Uterus (tissue), 4 donors: ENCODE data around the gene DNAJB13. TPM values are rescaled to one million over a fixed set of nuclear protein-coding genes. Genes with fewer than 3 reads are reported as not detected.

Source experiments
- DNase-seq, 2 donors: peaks; one replicate each; pipeline ENCODE4 v3.0.0-alpha.2; 2019 to 2020
- H3K27ac ChIP-seq, 2 donors: fragments of 200-600 bp; sonication (generic); 1 replicate in 1 of 2; 2 replicates in 1 of 2; pipeline ENCODE4 v1.5.1; 2016 to 2018
- H3K27me3 ChIP-seq, 2 donors: fragments of 200-600 bp; sonication (generic); one replicate each; pipeline ENCODE4 v1.5.1; 2018 to 2019; ENCODE audit warnings: control low read depth in 1 of 2
- H3K36me3 ChIP-seq, 2 donors: fragments of 200-600 bp; sonication (generic); one replicate each; pipeline ENCODE4 v1.5.1; 2019; ENCODE audit warnings: control low read depth in 1 of 2
- H3K4me1 ChIP-seq, 2 donors: fragments of 200-600 bp; sonication (generic); one replicate each; pipeline ENCODE4 v1.5.1; 2018 to 2019; ENCODE audit warnings: control low read depth in 1 of 2
- H3K4me3 ChIP-seq, 2 donors: fragments of 200-600 bp; sonication (generic); 1 replicate in 1 of 2; 2 replicates in 1 of 2; pipeline ENCODE4 v1.5.1; 2018 to 2019; ENCODE audit warnings: mild to moderate bottlenecking in 1 of 2
- H3K9me3 ChIP-seq, 2 donors: fragments of 200-600 bp; sonication (generic); one replicate each; pipeline ENCODE4 v1.5.1; 2019; ENCODE audit warnings: control low read depth in 1 of 2
- CTCF ChIP-seq, 4 experiments: fragments of 200-600 bp in 2 of 4; fragments of 450-650 bp in 2 of 4; sonication (generic) in 2 of 4; IDR thresholded peaks; one replicate each; pipeline ENCODE4 v1.5.1; 2016 to 2019; ENCODE audit warnings: antibody characterized with exemption in 4 of 4, mild to moderate bottlenecking in 2 of 4, moderate library complexity in 1 of 4
- POLR2A ChIP-seq, 2 donors: fragments of 450-650 bp; IDR thresholded peaks; one replicate each; pipeline ENCODE4 v1.6.1; 2016; ENCODE audit warnings: antibody characterized with exemption in 2 of 2, mild to moderate bottlenecking in 1 of 2, moderate library complexity in 1 of 2
- intact Hi-C: fragments of 100-400 bp; cut with DNase I; formaldehyde crosslinking; loops from one replicate; pipeline ENCODE4 v1.15.1; 2023; ENCODE audit warnings: low total_unique reads
- total RNA-seq, 4 donors: library from RNA; depleted of rRNA in 3 of 4; stranded (reverse); fragments of >200 nt in 3 of 4; gene quantifications; one replicate each; pipeline versions ENCODE4 v1.1.0 to v1.2.4, GENCODE V29; 2014 to 2023
- donor health status: DM: yes; HTN: yes; CAD: no.

The DNAJB13 gene
- total RNA-seq, 4 donors from 2014 or later: 1.9 to 9.1 (median 4.6) TPM; not detected in 1

- no peaks in the 10 kb centered on the region for H3K9me3 ChIP-seq
- H3K27ac ChIP-seq: no peak overlapping the region
- intact Hi-C loops: no loop called here
- TF ChIP-seq CTCF (IDR thresholded peaks at IDR 0.05) (no peak), POLR2A (IDR thresholded peaks at IDR 0.05) (no peak)
- H3K4me1 ChIP-seq: no peaks in the 10 kb centered on the region
- no peaks in the 10 kb centered on the region for H3K27me3 ChIP-seq
- no peak for DNase-seq
- H3K36me3 ChIP-seq: no peaks in the 10 kb centered on the region
- no peak overlapping the region for H3K4me3 ChIP-seq
Observed at GRCh38 chr11:74007691-74008372, 57.0 kb downstream of the DNAJB13 start.

- H3K9me3 ChIP-seq: no peaks in the 10 kb centered on the region
- intact Hi-C loops: no loop called here
- no peaks in the 10 kb centered on the region for H3K36me3 ChIP-seq
- no peak within 1 kb of the TSS for H3K27ac ChIP-seq
- DNase-seq: no peak
- H3K4me3 ChIP-seq: no peak within 1 kb of the TSS
- H3K27me3 ChIP-seq: no peaks in the 10 kb centered on the region
- H3K4me1 ChIP-seq: no peaks in the 10 kb centered on the region
- TF ChIP-seq POLR2A (IDR thresholded peaks at IDR 0.05) (no peak), CTCF (IDR thresholded peaks at IDR 0.05) (no peak)
Observed at GRCh38 chr11:74008373-74009229, 57.8 kb downstream of the DNAJB13 start, which contains the start of gene UCP3. Gene UCP3 (minus strand): TSS chr11:74009085. CDS start chr11:74007042, 2,043 bp downstream.

- H3K36me3 ChIP-seq: no peaks in the 10 kb centered on the region
- no peak for TF ChIP-seq CTCF (IDR thresholded peaks at IDR 0.05)
- no peak for TF ChIP-seq POLR2A (IDR thresholded peaks at IDR 0.05)
- H3K4me1 ChIP-seq: no peaks in the 10 kb centered on the region
- intact Hi-C loops: no loop called here
- no peak overlapping the region for H3K4me3 ChIP-seq
- H3K27ac ChIP-seq: no peak overlapping the region
- no peaks in the 10 kb centered on the region for H3K27me3 ChIP-seq
- no peaks in the 10 kb centered on the region for H3K9me3 ChIP-seq
- DNase-seq: no peak
Observed at GRCh38 chr11:74009230-74009547, 58.4 kb downstream of the DNAJB13 start.

- Histone ChIP-seq H3K36me3 (no peaks in the 10 kb centered on the region), H3K27me3 (no peaks in the 10 kb centered on the region), H3K27ac (no peak overlapping the region), H3K4me1 (no peaks in the 10 kb centered on the region), H3K4me3 (no peak overlapping the region), H3K9me3 (no peaks in the 10 kb centered on the region)
- intact Hi-C loops: no loop called here
- TF ChIP-seq POLR2A (IDR thresholded peaks at IDR 0.05) (no peak), CTCF (IDR thresholded peaks at IDR 0.05) (no peak)
- DNase-seq: no peak
Observed at GRCh38 chr11:74009675-74010305, 59.0 kb downstream of the DNAJB13 start.
